ENCODE measurements around the gene TRNT1.

The TRNT1 gene

GRCh38 chr3:3126477-3127431 is at the start of gene TRNT1:
Gene TRNT1 (plus strand): TSS chr3:3126940. CDS start chr3:3129041, 2,101 bp downstream.
- peak; percentile 77 to 97 for DNase-seq

- no peak for DNase-seq
These were observed 46.4 kb upstream of the TRNT1 start for GRCh38 chr3:3080309-3080708.

- DNase-seq = no peak
These were observed 45.1 kb upstream of the TRNT1 start for GRCh38 chr3:3081381-3082233.

- no peak for DNase-seq
These were observed 44.4 kb upstream of the TRNT1 start for GRCh38 chr3:3082234-3082924.

GRCh38 chr3:3084890-3085289 is 41.9 kb upstream of the TRNT1 start:
- no peak for DNase-seq

GRCh38 chr3:3085782-3086181 is 41.0 kb upstream of the TRNT1 start:
- DNase-seq = no peak

GRCh38 chr3:3086239-3086638 is 40.5 kb upstream of the TRNT1 start:
- no peak for DNase-seq

- no peak for DNase-seq
These were observed 39.5 kb upstream of the TRNT1 start for GRCh38 chr3:3087279-3087678.

- no peak for DNase-seq
These were observed 38.8 kb upstream of the TRNT1 start for GRCh38 chr3:3087716-3088465.

GRCh38 chr3:3089017-3089416 is 37.7 kb upstream of the TRNT1 start:
- no peak for DNase-seq

- DNase-seq = no peak
These were observed 28.8 kb upstream of the TRNT1 start for GRCh38 chr3:3097958-3098357.

GRCh38 chr3:3101660-3102458 is 24.9 kb upstream of the TRNT1 start:
- DNase-seq = no peak

GRCh38 chr3:3102751-3103150 is 24.0 kb upstream of the TRNT1 start:
- DNase-seq = no peak

- no peak for DNase-seq
These were observed 21.5 kb upstream of the TRNT1 start for GRCh38 chr3:3105246-3105645.

- DNase-seq = no peak
These were observed 20.9 kb upstream of the TRNT1 start for GRCh38 chr3:3105815-3106214.

- DNase-seq = no peak
These were observed 19.6 kb upstream of the TRNT1 start for GRCh38 chr3:3107181-3107580.

- DNase-seq = no peak
These were observed 18.9 kb upstream of the TRNT1 start for GRCh38 chr3:3107858-3108257.

- no peak for DNase-seq
These were observed 17.1 kb upstream of the TRNT1 start for GRCh38 chr3:3109407-3110298.

- DNase-seq = no peak
These were observed 16.5 kb upstream of the TRNT1 start, which contains the start of gene IL5RA for GRCh38 chr3:3110299-3110630. Gene IL5RA (minus strand): TSS chr3:3110374. CDS start chr3:3104984, 5,390 bp downstream.

GRCh38 chr3:3110749-3111361 is 15.9 kb upstream of the TRNT1 start:
- no peak for DNase-seq
